IMR-90 (cell line): ENCODE data around the gene ABHD17A. TPM values are rescaled to one million over a fixed set of nuclear protein-coding genes. Genes with fewer than 3 reads are reported as not detected.

Experiments used
- ATAC-seq: fragments of 200-7000 bp; cut with Tn5 transposase; 2 replicates; pipeline ENCODE4 v1.9.1; 2020; ENCODE audit warnings: low read depth, mild to moderate bottlenecking, moderate library complexity
- BruUV-seq: library from RNA; stranded (reverse); fragments of 400-500 nt; replicated peaks from 2 replicates; lab custom pipeline; 2021; lab: Mats Ljungman, UMichigan
- CTCF ChIA-PET: fragments of 300-600 bp; formaldehyde crosslinking; extraction: SDS; loops from one replicate; lab custom pipeline; 2021; ENCODE audit warnings: antibody characterized with exemption; lab: Yijun Ruan, JAX
- POLR2A ChIA-PET: fragments of 300-600 bp; sonication (Branson Sonifier 250); formaldehyde crosslinking; loops from one replicate; lab custom pipeline; 2022; ENCODE audit warnings: antibody characterized with exemption; ENCODE audit not compliant: unreplicated experiment; lab: Charles Lee
- DNase-seq: peaks from one replicate; pipeline ENCODE4 v3.0.0; 2013
- H2AFZ ChIP-seq: replicated peaks from 2 replicates; pipeline ENCODE3; 2013; ENCODE audit warnings: low read length, mild to moderate bottlenecking; ENCODE audit not compliant: poor library complexity
- H2AK5ac ChIP-seq: 2 replicates; pipeline ENCODE4 v1.6.1; 2013; ENCODE audit warnings: low read depth, low read length, inconsistent platforms
- H2AK9ac ChIP-seq: replicated peaks from 2 replicates; pipeline ENCODE3; 2013; ENCODE audit warnings: mild to moderate bottlenecking, low read depth, low read length, moderate library complexity; ENCODE audit not compliant: poor library complexity
- H2BK120ac ChIP-seq: 2 replicates; pipeline ENCODE4 v1.6.1; 2013; ENCODE audit warnings: low read depth, low read length, inconsistent platforms
- H2BK15ac ChIP-seq: 3 replicates; pipeline ENCODE4 v1.6.1; 2013; ENCODE audit warnings: low read depth, low read length, inconsistent platforms
- H2BK20ac ChIP-seq: 2 replicates; pipeline ENCODE4 v1.6.1; 2013; ENCODE audit warnings: low read depth, mild to moderate bottlenecking, inconsistent platforms, low read length, moderate library complexity
- H2BK5ac ChIP-seq: 2 replicates; pipeline ENCODE4 v1.6.1; 2013; ENCODE audit warnings: mild to moderate bottlenecking, low read depth, low read length, inconsistent platforms; ENCODE audit not compliant: poor library complexity, severe bottlenecking
- H3K14ac ChIP-seq: replicated peaks from 2 replicates; pipeline ENCODE4 v1.6.1; 2013; ENCODE audit warnings: low read depth, low read length, inconsistent platforms
- H3K18ac ChIP-seq: 2 replicates; pipeline ENCODE4 v1.6.1; 2013; ENCODE audit warnings: low read depth, low read length, control low read depth
- H3K23ac ChIP-seq: 2 replicates; pipeline ENCODE4 v1.6.1; 2013; ENCODE audit warnings: low read depth, low read length, inconsistent platforms
- H3K27ac ChIP-seq: 2 replicates; pipeline ENCODE4 v1.5.1; 2013; ENCODE audit warnings: mild to moderate bottlenecking, control low read depth, low read length; ENCODE audit not compliant: insufficient read depth
- H3K27me3 ChIP-seq: 2 replicates; pipeline ENCODE4 v1.6.1; 2013; ENCODE audit warnings: low read length; ENCODE audit not compliant: control insufficient read depth, insufficient read depth
- H3K36me3 ChIP-seq: 2 replicates; pipeline ENCODE4 v1.6.1; 2013; ENCODE audit warnings: low read length, mixed read lengths; ENCODE audit not compliant: control insufficient read depth, insufficient read depth
- H3K4ac ChIP-seq: 2 replicates; pipeline ENCODE4 v1.6.1; 2013; ENCODE audit warnings: low read depth, low read length, inconsistent platforms
- H3K4me1 ChIP-seq: 2 replicates; pipeline ENCODE4 v1.6.1; 2013; ENCODE audit warnings: low read length, mixed read lengths; ENCODE audit not compliant: control insufficient read depth, insufficient read depth
- H3K4me2 ChIP-seq: 2 replicates; pipeline ENCODE4 v1.6.1; 2013; ENCODE audit warnings: low read depth, mild to moderate bottlenecking, control low read depth, low read length, moderate library complexity
- H3K4me3 ChIP-seq: 2 replicates; pipeline ENCODE4 v1.5.1; 2013; ENCODE audit warnings: low read depth, mild to moderate bottlenecking, control low read depth, low read length, moderate library complexity; ENCODE audit not compliant: insufficient read depth
- H3K56ac ChIP-seq: 2 replicates; pipeline ENCODE4 v1.6.1; 2013; ENCODE audit warnings: low read length, inconsistent platforms; ENCODE audit not compliant: insufficient read depth; ENCODE audit errors: extremely low read depth
- H3K79me1 ChIP-seq, 2 experiments: 2 replicates each; pipeline ENCODE4 v1.6.1; 2013; ENCODE audit warnings: low read length in 2 of 2, inconsistent platforms in 1 of 2, low read depth in 1 of 2
- H3K9ac ChIP-seq: 2 replicates; pipeline ENCODE4 v1.6.1; 2013; ENCODE audit warnings: low read depth, low read length, control low read depth
- H3K9me1 ChIP-seq: 2 replicates; pipeline ENCODE4 v1.6.1; 2013; ENCODE audit warnings: low read length, inconsistent platforms; ENCODE audit not compliant: insufficient read depth
- H3K9me3 ChIP-seq: 2 replicates; pipeline ENCODE4 v1.6.1; 2013; ENCODE audit warnings: low read length; ENCODE audit not compliant: control insufficient read depth, insufficient read depth
- H4K20me1 ChIP-seq: 2 replicates; pipeline ENCODE4 v1.6.1; 2013; ENCODE audit warnings: low read length, inconsistent platforms; ENCODE audit not compliant: insufficient read depth
- H4K5ac ChIP-seq: 2 replicates; pipeline ENCODE4 v1.6.1; 2013; ENCODE audit warnings: mild to moderate bottlenecking, low read depth, low read length, control low read depth
- H4K8ac ChIP-seq, 2 experiments: 2 replicates each; pipeline ENCODE4 v1.6.1; 2013; ENCODE audit warnings: low read depth in 2 of 2, low read length in 2 of 2, control low read depth in 1 of 2, inconsistent platforms in 1 of 2
- H4K91ac ChIP-seq: 2 replicates; pipeline ENCODE4 v1.6.1; 2013; ENCODE audit warnings: low read depth, low read length, inconsistent platforms; ENCODE audit not compliant: insufficient read depth
- FOS ChIP-seq: fragments of 150-350 bp; IDR thresholded peaks from 2 replicates; pipeline ENCODE4 v1.6.1; 2016; ENCODE audit warnings: low read depth, low read length
- MAZ ChIP-seq: IDR thresholded peaks from 2 replicates; pipeline ENCODE4 v1.6.1; 2012; ENCODE audit warnings: low read depth, mild to moderate bottlenecking, low read length, improper control_type of control experiment, moderate library complexity, borderline replicate concordance
- POLR2A ChIP-seq: IDR thresholded peaks from 2 replicates; pipeline ENCODE4 v1.6.1; 2012; ENCODE audit warnings: mild to moderate bottlenecking, low read depth, low read length
- RFX5 ChIP-seq: IDR thresholded peaks from 2 replicates; pipeline ENCODE4 v1.8.0; 2012; ENCODE audit warnings: low read depth, mild to moderate bottlenecking, low read length, moderate library complexity
- WGBS, 2 experiments: methylation state at CpG; one replicate each; pipeline versions ENCODE4 v1.1.5 to v1.1.7; 2013; ENCODE audit warnings: missing lambda C conversion rate in 2 of 2; ENCODE audit not compliant: insufficient read length in 1 of 2; ENCODE audit errors: extremely low coverage in 2 of 2; 5-methylcytosine and 5-hydroxymethylcytosine counted together
- dilution Hi-C: fragments of 300-500 bp; cut with HindIII; formaldehyde crosslinking; loops from one replicate; pipeline ENCODE4 v1.14.3; 2018; ENCODE audit warnings: low sequenced_read_pairs; ENCODE audit not compliant: unreplicated experiment
- in situ Hi-C: fragments of 300-500 bp; cut with MboI; formaldehyde crosslinking; loops from 3 replicates; pipeline ENCODE4 v1.14.3; 2019; ENCODE audit warnings: low sequenced_read_pairs, inconsistent platforms, mixed read lengths
- intact Hi-C: fragments of 100-400 bp; cut with micrococcal nuclease; formaldehyde crosslinking; loops from 2 replicates; pipeline ENCODE4 v1.10.0; 2022
- polyA plus RNA-seq, 3 experiments: library from polyadenylated mRNA; depleted of rRNA; stranded (reverse); fragments of >200 nt; gene quantifications; 2 replicates each; pipeline ENCODE4 v1.2.3, GENCODE V29; 2012; ENCODE audit warnings: low replicate concordance in 1 of 3
- total RNA-seq: library from RNA; depleted of rRNA; stranded (reverse); fragments of >200 nt; gene quantifications from 2 replicates; pipeline ENCODE4 v1.2.3, GENCODE V29; 2012

Gene ABHD17A
- total and polyA plus RNA-seq, 2 of the 4 experiments (the other 2 are of a cell fraction) = 37.8 to 76.2 TPM

GRCh38 chr19:1841209-1841924 is 43.9 kb downstream of the ABHD17A start:
- Histone ChIP-seq H3K27ac (no peak overlapping the region), H3K56ac (no peak overlapping the region), H2BK15ac (no peak overlapping the region), H3K9me3 (no peaks in the 10 kb centered on the region), H3K27me3 (no peaks in the 10 kb centered on the region), H2AK9ac (no peak overlapping the region), H2AFZ (no peak overlapping the region), H3K18ac (no peak overlapping the region), H3K9me1 (no peaks in the 10 kb centered on the region), H3K4me3 (no peak overlapping the region), H3K23ac (no peak overlapping the region), H3K4me2 (no peak overlapping the region), H3K36me3 (peaks cover 6% of the 10 kb centered on the region), H2BK5ac (no peak overlapping the region), H4K91ac (no peak overlapping the region), H4K8ac (no peak overlapping the region), H3K4ac (no peak overlapping the region), H3K14ac (no peak overlapping the region), H2BK120ac (no peak overlapping the region), H2AK5ac (no peak overlapping the region), H3K4me1 (no peaks in the 10 kb centered on the region), H4K5ac (no peak overlapping the region), H3K79me1 (peaks cover 3 to 77% of the 10 kb centered on the region in 2 experiments; a peak in 3 of 4 replicates), H2BK20ac (no peak overlapping the region), H4K20me1 (peaks cover 98% of the 10 kb centered on the region), H3K9ac (no peak overlapping the region)
- ChIA-PET CTCF (no interaction called here), POLR2A (no interaction called here)
- BruUV-seq = no TSS peak
- dilution Hi-C loops = no loop called here
- 65% methylated on average over 24 of the region's 35 CpGs; no CpG with 5 or more reads in 1 of the 2 experiments for WGBS, 2 experiments
- DNase-seq = no peak
- intact Hi-C loops = no loop called here
- in situ Hi-C loops = no loop called here
- ATAC-seq = no peak
- no peak for TF ChIP-seq MAZ
- no peak for TF ChIP-seq POLR2A
- TF ChIP-seq FOS = no peak
- no peak for TF ChIP-seq RFX5
